ENCODE results near the gene MATCAP1. TPM values are rescaled to one million over a fixed set of nuclear protein-coding genes. Genes with fewer than 3 reads are reported as not detected.

The MATCAP1 gene
- polyA plus RNA-seq, 1 of the 3 experiments (the other 2 are of a cell fraction), result 68.5 TPM

GRCh38 chr16:67151431-67152097 lies 32.2 kb downstream of the MATCAP1 start:
- Histone ChIP-seq H3K9ac (no peak overlapping the region), H3K4me1 (ENCODE audit: control insufficient read depth in 1 of 2, insufficient read depth in 2 of 2, low read depth in 1 of 2, low read length in 1 of 2) (peaks cover 0 to 11% of the 10 kb centered on the region in 2 experiments; a peak in 1 of 4 replicates), H4K20me1 (ENCODE audit: insufficient read depth) (peaks cover 15% of the 10 kb centered on the region), H3K27me3 (ENCODE audit: insufficient read depth) (no peaks in the 10 kb centered on the region), H3K36me3 (replicated peaks in 1 of 2; ENCODE audit: control insufficient read depth in 1 of 2, insufficient read depth in 2 of 2, low read length in 1 of 2) (peaks cover 10 to 25% of the 10 kb centered on the region in 2 experiments), H3K4me2 (no peak overlapping the region; the same call in 1 of the 2 replicates), H3K9me2 (no peaks in the 10 kb centered on the region), H2AFZ (ENCODE audit: low read depth) (0 out of 2 replicates have a peak overlapping the region, but pooled peaks have one; percentile 43), H3K9me3 (no peaks in the 10 kb centered on the region), H3K4me3 (ENCODE audit: low read depth in 2 of 2, low read length in 1 of 2) (peak overlapping the region in 1 of 2 experiments; percentile 66; a peak in 1 of 4 replicates), H3K79me2 (ENCODE audit: insufficient read depth) (no peaks in the 10 kb centered on the region), H3K27ac (ENCODE audit: low read depth in 2 of 2, low read length in 1 of 2) (peak overlapping the region in 1 of 2 experiments; percentile 90; a peak in 2 of 4 replicates), H3F3A (replicated peaks; ENCODE audit: insufficient read depth) (peaks cover 8% of the 10 kb centered on the region)
- ChIA-PET CTCF (interaction anchor here (0.5 to 14.2 kb wide), 19 partner anchors 9 to 251 kb away, joined by 3 to 470 read pairs (median 4); partner anchors contain the start of genes CBFB, CES3, FBXL8 and TRADD), POLR2A (interaction anchor here (0.6 to 1.8 kb wide), 7 partner anchors 10 to 137 kb away, joined by 3 to 8 read pairs (median 4); partner anchors contain the start of gene CBFB)
- 67% methylated on average over 6 of the region's 8 CpGs for WGBS (ENCODE audit: low lambda C conversion rate)
- no peak for DNase-seq
- TF ChIP-seq FOSL2 (IDR thresholded peaks at IDR 0.05; ENCODE audit: borderline replicate concordance, low read depth) (no peak), TCF12 (IDR thresholded peaks at IDR 0.05) (0 out of 2 replicates have a peak, but pooled peaks have one; percentile 2), MEF2A (IDR thresholded peaks at IDR 0.05; ENCODE audit: borderline replicate concordance, low read depth) (no peak), USF1 (IDR thresholded peaks at IDR 0.05; ENCODE audit: borderline replicate concordance, low read depth) (no peak), SMC3 (IDR thresholded peaks at IDR 0.05; ENCODE audit: low read depth, low read length) (no peak), POLR2AphosphoS5 (IDR thresholded peaks at IDR 0.05; ENCODE audit: low read depth, low read length) (no peak)
- TF ChIP-seq, protein P1, sequence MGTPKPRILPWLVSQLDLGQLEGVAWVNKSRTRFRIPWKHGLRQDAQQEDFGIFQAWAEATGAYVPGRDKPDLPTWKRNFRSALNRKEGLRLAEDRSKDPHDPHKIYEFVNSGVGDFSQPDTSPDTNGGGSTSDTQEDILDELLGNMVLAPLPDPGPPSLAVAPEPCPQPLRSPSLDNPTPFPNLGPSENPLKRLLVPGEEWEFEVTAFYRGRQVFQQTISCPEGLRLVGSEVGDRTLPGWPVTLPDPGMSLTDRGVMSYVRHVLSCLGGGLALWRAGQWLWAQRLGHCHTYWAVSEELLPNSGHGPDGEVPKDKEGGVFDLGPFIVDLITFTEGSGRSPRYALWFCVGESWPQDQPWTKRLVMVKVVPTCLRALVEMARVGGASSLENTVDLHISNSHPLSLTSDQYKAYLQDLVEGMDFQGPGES (IDR thresholded peaks at IDR 0.05; ENCODE audit: low read depth, low read length), result no peak

GRCh38 chr16:67150833-67151396 lies 32.8 kb downstream of the MATCAP1 start, which contains the start of gene B3GNT9:
Gene B3GNT9, minus strand, starts transcription at chr16:67150998. Its CDS starts 513 bp downstream, at chr16:67150485.
- H3K9me3 ChIP-seq, result no peaks in the 10 kb centered on the region
- DNase-seq, result peak; percentile 92
- ChIA-PET POLR2A (interaction anchor here (0.6 to 1.8 kb wide), 10 partner anchors 10 to 137 kb away, joined by 3 to 8 read pairs (median 4); partner anchors contain the start of gene CBFB), CTCF (interaction anchor here (0.8 to 14.2 kb wide), 15 partner anchors 10 to 250 kb away, joined by 3 to 470 read pairs (median 4); partner anchors contain the start of genes CBFB, CES3, FBXL8 and TRADD)
- H3K4me2 ChIP-seq, result peak within 1 kb of the TSS; percentile 73; the same call in 1 of the 2 replicates
- peak within 1 kb of the TSS; percentile 43; the same call in 1 of the 2 replicates for H2AFZ ChIP-seq (ENCODE audit: low read depth)
- H3K4me3 ChIP-seq (ENCODE audit: low read depth in 2 of 2, low read length in 1 of 2), result peak within 1 kb of the TSS; percentile 54 to 66; a peak in 3 of 4 replicates
- peak within 1 kb of the TSS; percentile 26 to 90 for H3K27ac ChIP-seq (ENCODE audit: low read depth in 2 of 2, low read length in 1 of 2)
- peaks cover 8% of the 10 kb centered on the region for H3F3A ChIP-seq (replicated peaks; ENCODE audit: insufficient read depth)
- H4K20me1 ChIP-seq (ENCODE audit: insufficient read depth), result peaks cover 9% of the 10 kb centered on the region
- no peaks in the 10 kb centered on the region for H3K9me2 ChIP-seq
- peaks cover 0 to 11% of the 10 kb centered on the region in 2 experiments; a peak in 1 of 4 replicates for H3K4me1 ChIP-seq (ENCODE audit: control insufficient read depth in 1 of 2, insufficient read depth in 2 of 2, low read depth in 1 of 2, low read length in 1 of 2)
- peaks cover 10 to 32% of the 10 kb centered on the region in 2 experiments for H3K36me3 ChIP-seq (replicated peaks in 1 of 2; ENCODE audit: control insufficient read depth in 1 of 2, insufficient read depth in 2 of 2, low read length in 1 of 2)
- H3K9ac ChIP-seq, result peak within 1 kb of the TSS; percentile 52; the same call in 1 of the 2 replicates
- H3K79me2 ChIP-seq (ENCODE audit: insufficient read depth), result no peaks in the 10 kb centered on the region
- no peaks in the 10 kb centered on the region for H3K27me3 ChIP-seq (ENCODE audit: insufficient read depth)
- 41% methylated on average over 14 of the region's 34 CpGs for WGBS (ENCODE audit: low lambda C conversion rate)
- TF ChIP-seq EP300 (IDR thresholded peaks at IDR 0.05; ENCODE audit: borderline replicate concordance in 1 of 2, low read depth in 1 of 2, low read length in 1 of 2) (no peak), MEF2A (IDR thresholded peaks at IDR 0.05; ENCODE audit: borderline replicate concordance, low read depth) (no peak), JUND (IDR thresholded peaks at IDR 0.05) (no peak), TCF12 (IDR thresholded peaks at IDR 0.05) (0 out of 2 replicates have a peak, but pooled peaks have one; percentile 3), RXRA (IDR thresholded peaks at IDR 0.05; ENCODE audit: borderline replicate concordance, low read depth) (no peak), ELF1 (IDR thresholded peaks at IDR 0.05) (no peak), MAX (IDR thresholded peaks at IDR 0.05; ENCODE audit: low read depth) (peak; percentile 63; the same call in 1 of the 2 replicates), NFIC (IDR thresholded peaks at IDR 0.05; ENCODE audit: borderline replicate concordance) (no peak), ZBTB33 (IDR thresholded peaks at IDR 0.05; ENCODE audit: borderline replicate concordance, low read depth) (no peak), EZH2phosphoT487 (IDR thresholded peaks at IDR 0.05; ENCODE audit: borderline replicate concordance, low read depth) (no peak), YY1 (IDR thresholded peaks at IDR 0.05; ENCODE audit: low read depth) (peak; percentile 63), FOXJ3 (CRISPR knock-in tag; IDR thresholded peaks at IDR 0.05) (no peak), MXI1 (IDR thresholded peaks at IDR 0.05; ENCODE audit: low read depth, low read length) (peak; percentile 36; the same call in 1 of the 2 replicates)
- TF ChIP-seq, protein P2, sequence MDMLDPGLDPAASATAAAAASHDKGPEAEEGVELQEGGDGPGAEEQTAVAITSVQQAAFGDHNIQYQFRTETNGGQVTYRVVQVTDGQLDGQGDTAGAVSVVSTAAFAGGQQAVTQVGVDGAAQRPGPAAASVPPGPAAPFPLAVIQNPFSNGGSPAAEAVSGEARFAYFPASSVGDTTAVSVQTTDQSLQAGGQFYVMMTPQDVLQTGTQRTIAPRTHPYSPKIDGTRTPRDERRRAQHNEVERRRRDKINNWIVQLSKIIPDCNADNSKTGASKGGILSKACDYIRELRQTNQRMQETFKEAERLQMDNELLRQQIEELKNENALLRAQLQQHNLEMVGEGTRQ (IDR thresholded peaks at IDR 0.05; ENCODE audit: borderline replicate concordance, low read depth, low read length), result peak; percentile 59; the same call in 1 of the 2 replicates

Measured in SK-N-SH (cell line).